ENCODE measurements around the gene KCNQ4. TPM values are rescaled to one million over a fixed set of nuclear protein-coding genes. Genes with fewer than 3 reads are reported as not detected.

KCNQ4 gene
- total RNA-seq, 1 donor from 2014 or later: 14.5 TPM

GRCh38 chr1:40831001-40831732 is 47.6 kb downstream of the KCNQ4 start:
- Histone ChIP-seq H3K9me3 (no peaks in the 10 kb centered on the region), H3K4me3 (no peak overlapping the region), H3K27me3 (no peaks in the 10 kb centered on the region), H3K36me3 (peaks cover 6 to 42% of the 10 kb centered on the region in 2 donors), H3K27ac (no peak overlapping the region), H3K4me1 (no peaks in the 10 kb centered on the region)
- intact Hi-C loops (cut with DNase I): no loop called here
- DNase-seq (ENCODE audit: low spot score in 2 of 2): no peak
- no peak for TF ChIP-seq CTCF (IDR thresholded peaks at IDR 0.05)

GRCh38 chr1:40833979-40834378 is 50.4 kb downstream of the KCNQ4 start:
- intact Hi-C loops (cut with DNase I): no loop called here
- Histone ChIP-seq H3K4me3 (no peak overlapping the region), H3K9me3 (no peaks in the 10 kb centered on the region), H3K27me3 (no peaks in the 10 kb centered on the region), H3K4me1 (no peaks in the 10 kb centered on the region), H3K36me3 (peaks cover 16 to 49% of the 10 kb centered on the region in 2 donors), H3K27ac (no peak overlapping the region)
- no peak for TF ChIP-seq CTCF (IDR thresholded peaks at IDR 0.05)
- no peak for DNase-seq (ENCODE audit: low spot score in 2 of 2)

DNA sequence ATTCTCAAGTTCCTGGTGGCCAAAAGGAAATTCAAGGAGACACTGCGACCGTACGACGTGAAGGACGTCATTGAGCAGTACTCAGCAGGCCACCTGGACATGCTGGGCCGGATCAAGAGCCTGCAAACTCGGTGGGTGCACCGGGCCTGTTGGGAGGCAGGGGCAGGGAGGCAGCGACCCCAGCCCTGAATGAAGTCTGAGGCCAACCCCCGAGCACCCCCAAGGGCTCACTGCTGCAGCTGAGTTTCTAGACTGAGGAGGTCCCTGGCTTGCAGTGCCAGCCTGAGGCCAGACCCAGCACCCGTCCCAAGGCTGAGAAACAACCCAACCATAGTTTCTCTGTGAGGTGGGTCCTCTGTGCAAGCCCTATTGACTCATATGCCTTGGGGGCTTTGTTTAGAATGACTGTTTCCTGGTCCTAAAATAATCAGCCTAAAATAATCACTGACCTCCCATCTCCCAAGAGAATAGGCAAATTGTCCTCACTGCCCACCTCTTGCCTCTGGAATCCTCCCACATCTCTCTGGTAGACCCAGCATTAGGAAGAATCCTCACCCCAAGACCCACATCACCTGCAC is 51.5 kb downstream of the KCNQ4 start:
- H3K9me3 ChIP-seq: no peaks in the 10 kb centered on the region
- intact Hi-C loops (cut with DNase I): no loop called here
- H3K36me3 ChIP-seq: peaks cover 22 to 55% of the 10 kb centered on the region in 2 donors
- no peaks in the 10 kb centered on the region for H3K4me1 ChIP-seq
- H3K4me3 ChIP-seq: no peak overlapping the region
- no peak overlapping the region for H3K27ac ChIP-seq
- no peak for TF ChIP-seq CTCF (IDR thresholded peaks at IDR 0.05)
- H3K27me3 ChIP-seq: no peaks in the 10 kb centered on the region
- no peak for DNase-seq (ENCODE audit: low spot score in 2 of 2)

GRCh38 chr1:40836283-40836682 is 52.7 kb downstream of the KCNQ4 start:
- H3K4me1 ChIP-seq: no peaks in the 10 kb centered on the region
- no peak for TF ChIP-seq CTCF (IDR thresholded peaks at IDR 0.05)
- H3K27me3 ChIP-seq: no peaks in the 10 kb centered on the region
- no peak for DNase-seq (ENCODE audit: low spot score in 2 of 2)
- H3K27ac ChIP-seq: no peak overlapping the region
- no peaks in the 10 kb centered on the region for H3K9me3 ChIP-seq
- intact Hi-C loops (cut with DNase I): no loop called here
- H3K36me3 ChIP-seq: peaks cover 22 to 54% of the 10 kb centered on the region in 2 donors
- H3K4me3 ChIP-seq: no peak overlapping the region

GRCh38 chr1:40837601-40838000 is 54.0 kb downstream of the KCNQ4 start:
- intact Hi-C loops (cut with DNase I): no loop called here
- Histone ChIP-seq H3K4me3 (no peak overlapping the region), H3K9me3 (no peaks in the 10 kb centered on the region), H3K4me1 (no peaks in the 10 kb centered on the region), H3K27ac (no peak overlapping the region), H3K36me3 (peaks cover 22 to 47% of the 10 kb centered on the region in 2 donors), H3K27me3 (no peaks in the 10 kb centered on the region)
- no peak for DNase-seq (ENCODE audit: low spot score in 2 of 2)
- TF ChIP-seq CTCF (IDR thresholded peaks at IDR 0.05): no peak

All from ascending aorta (tissue), 2 donors.